HG02763 (cell line): Measurements from ENCODE around the gene PITPNC1.
"Not testable (repeated sequence)": the region's sequence is repeated elsewhere in the genome, so short reads cannot be mapped to it uniquely, and the experiment has no call there.

Source experiments
- ATAC-seq: cut with Tn5 transposase; IDR thresholded peaks from one replicate; pipeline ENCODE4 v1.9.1; 2021; ENCODE audit warnings: mild to moderate bottlenecking, moderate library complexity; ENCODE audit not compliant: unreplicated experiment

The PITPNC1 gene

GRCh38 chr17:67707442-67707841 is 330.4 kb downstream of the PITPNC1 start:
- ATAC-seq, result no peak

- no peak for ATAC-seq
These were observed 331.3 kb downstream of the PITPNC1 start for GRCh38 chr17:67708378-67708777.

- ATAC-seq, result no peak
These were observed 334.8 kb downstream of the PITPNC1 start for GRCh38 chr17:67711916-67712315.

- no peak for ATAC-seq
These were observed 335.3 kb downstream of the PITPNC1 start for GRCh38 chr17:67712375-67712774.

GRCh38 chr17:67713169-67713568 is 336.1 kb downstream of the PITPNC1 start:
- no peak for ATAC-seq

GRCh38 chr17:67716405-67716798 is 339.3 kb downstream of the PITPNC1 start:
- no peak for ATAC-seq

GRCh38 chr17:67717192-67717623 is 340.1 kb downstream of the PITPNC1 start:
- ATAC-seq, result no peak

- ATAC-seq, result peak; percentile 95
These were observed 340.7 kb downstream of the PITPNC1 start, which contains the start of gene NOL11 for GRCh38 chr17:67717624-67718324. Gene NOL11 (plus strand): TSS chr17:67717936. CDS start chr17:67717948, 12 bp downstream.

GRCh38 chr17:67718325-67718941 is 341.4 kb downstream of the PITPNC1 start:
- no peak for ATAC-seq

GRCh38 chr17:67725373-67725791 is 348.3 kb downstream of the PITPNC1 start:
- ATAC-seq, result no peak

GRCh38 chr17:67725807-67726206 is 348.7 kb downstream of the PITPNC1 start:
- ATAC-seq, result no peak

GRCh38 chr17:67727152-67728039 is 350.3 kb downstream of the PITPNC1 start:
- not testable (repeated sequence) for ATAC-seq

- no peak for ATAC-seq
These were observed 352.8 kb downstream of the PITPNC1 start for GRCh38 chr17:67729903-67730302.

- no peak for ATAC-seq
These were observed 353.6 kb downstream of the PITPNC1 start for GRCh38 chr17:67730731-67731130.

GRCh38 chr17:67733449-67733848 is 356.4 kb downstream of the PITPNC1 start:
- ATAC-seq, result no peak

GRCh38 chr17:67737145-67737544 is 360.1 kb downstream of the PITPNC1 start:
- ATAC-seq, result no peak

- no peak for ATAC-seq
These were observed 364.9 kb downstream of the PITPNC1 start for GRCh38 chr17:67742025-67742424.
